A549 (cell line): ENCODE measurements around the gene MEF2C.

Experiments
- CTCF ChIP-seq: fragments of >200 bp; sonication (Bioruptor Twin); formaldehyde crosslinking; IDR thresholded peaks from 3 replicates; pipeline ENCODE4 v1.5.1; 2016
- E2F6 ChIP-seq: IDR thresholded peaks from 2 replicates; pipeline ENCODE4 v1.6.1; 2012; ENCODE audit warnings: low read depth, borderline replicate concordance
- EP300 ChIP-seq, 2 experiments: fragments of >200 bp; sonication (Bioruptor Twin); formaldehyde crosslinking; IDR thresholded peaks; 2 replicates in 1 of 2; 3 replicates in 1 of 2; pipeline ENCODE4 v1.6.1; 2016 to 2017
- MAFK ChIP-seq: fragments of 450-650 bp; IDR thresholded peaks from 2 replicates; pipeline ENCODE4 v1.6.1; 2014; ENCODE audit not compliant: partially characterized antibody
- POLR2AphosphoS2 ChIP-seq: conservative IDR thresholded peaks from 2 replicates; pipeline ENCODE4 v1.6.1; 2012; ENCODE audit warnings: low read length, improper control_type of control experiment, inconsistent platforms
- RAD21 ChIP-seq, 2 experiments: fragments of >200 bp in 1 of 2; sonication (Bioruptor Twin) in 1 of 2; formaldehyde crosslinking in 1 of 2; IDR thresholded peaks in 1 of 2; conservative IDR thresholded peaks in 1 of 2; 2 replicates in 1 of 2; 3 replicates in 1 of 2; pipeline ENCODE4 v1.6.1; 2012 to 2018; ENCODE audit warnings: inconsistent platforms in 1 of 2
- ZC3H11A ChIP-seq: fragments of 450-650 bp; IDR thresholded peaks from 2 replicates; pipeline ENCODE4 v1.6.1; 2014; ENCODE audit warnings: antibody characterized with exemption, mild to moderate bottlenecking

GRCh38 chr5:88863523-88863922, 19.5 kb downstream of the MEF2C start:
- no peak for TF ChIP-seq CTCF
- TF ChIP-seq E2F6 = no peak
- TF ChIP-seq RAD21 (conservative IDR thresholded peaks at IDR 0.05 in 1 of 2, IDR thresholded peaks at IDR 0.05 in 1 of 2) = no peak
- TF ChIP-seq ZC3H11A = no peak
- no peak for TF ChIP-seq POLR2AphosphoS2
- no peak for TF ChIP-seq EP300 (IDR thresholded peaks at IDR 0.05)
- no peak for TF ChIP-seq MAFK
